ENCODE data around the gene KRT79.

DNA sequence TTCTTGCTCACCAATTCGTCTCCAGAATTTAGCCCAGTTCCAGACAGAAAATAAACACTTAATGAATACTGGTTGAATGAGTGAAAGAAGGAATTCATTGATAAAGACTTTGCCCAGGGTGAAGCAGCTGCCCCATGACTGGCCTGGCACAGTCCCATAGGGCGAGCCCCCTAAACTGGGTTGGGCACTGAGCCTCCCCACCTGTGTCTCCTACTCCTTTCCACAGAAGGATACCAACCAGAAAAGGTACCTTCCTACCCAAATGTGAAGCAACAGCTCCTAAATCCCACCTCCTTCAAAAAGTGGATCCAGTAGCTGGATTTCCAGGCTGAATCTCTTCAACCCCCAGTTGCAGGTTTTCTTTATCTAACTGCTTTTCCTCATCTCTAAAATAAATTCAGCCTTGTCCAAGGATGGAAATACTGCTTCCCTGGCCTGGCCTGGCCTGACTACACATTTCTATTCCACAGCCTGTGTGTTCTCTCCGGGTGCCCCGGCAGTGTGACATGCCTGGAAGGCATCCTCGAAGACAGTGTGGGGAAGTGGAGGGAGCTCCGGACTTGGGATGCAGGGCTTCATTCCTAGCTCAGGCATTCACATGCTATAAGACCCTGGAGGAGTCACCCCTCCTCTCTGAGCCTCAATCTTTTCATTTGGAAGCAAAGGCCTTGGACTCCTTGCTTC, 45.8 kb downstream of the KRT79 start:
- TF ChIP-seq EZH2 (IDR thresholded peaks at IDR 0.05; ENCODE audit: low read length, missing control alignments), result no peak
- TF ChIP-seq, protein P1, sequence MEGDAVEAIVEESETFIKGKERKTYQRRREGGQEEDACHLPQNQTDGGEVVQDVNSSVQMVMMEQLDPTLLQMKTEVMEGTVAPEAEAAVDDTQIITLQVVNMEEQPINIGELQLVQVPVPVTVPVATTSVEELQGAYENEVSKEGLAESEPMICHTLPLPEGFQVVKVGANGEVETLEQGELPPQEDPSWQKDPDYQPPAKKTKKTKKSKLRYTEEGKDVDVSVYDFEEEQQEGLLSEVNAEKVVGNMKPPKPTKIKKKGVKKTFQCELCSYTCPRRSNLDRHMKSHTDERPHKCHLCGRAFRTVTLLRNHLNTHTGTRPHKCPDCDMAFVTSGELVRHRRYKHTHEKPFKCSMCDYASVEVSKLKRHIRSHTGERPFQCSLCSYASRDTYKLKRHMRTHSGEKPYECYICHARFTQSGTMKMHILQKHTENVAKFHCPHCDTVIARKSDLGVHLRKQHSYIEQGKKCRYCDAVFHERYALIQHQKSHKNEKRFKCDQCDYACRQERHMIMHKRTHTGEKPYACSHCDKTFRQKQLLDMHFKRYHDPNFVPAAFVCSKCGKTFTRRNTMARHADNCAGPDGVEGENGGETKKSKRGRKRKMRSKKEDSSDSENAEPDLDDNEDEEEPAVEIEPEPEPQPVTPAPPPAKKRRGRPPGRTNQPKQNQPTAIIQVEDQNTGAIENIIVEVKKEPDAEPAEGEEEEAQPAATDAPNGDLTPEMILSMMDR (conservative IDR thresholded peaks at IDR 0.05 in 1 of 2, IDR thresholded peaks at IDR 0.05 in 1 of 2; ENCODE audit: low read depth in 1 of 2, low read length in 2 of 2), result no peak

Measured in fibroblast of lung (primary cell).